ENCODE results near the gene MOV10. TPM values are rescaled to one million over a fixed set of nuclear protein-coding genes. Genes with fewer than 3 reads are reported as not detected.
"Not testable (repeated sequence)": the region's sequence is repeated elsewhere in the genome, so short reads cannot be mapped to it uniquely, and the experiment has no call there.

The MOV10 gene
- total RNA-seq (2014; rRNA removed; shearing (Covaris generic)): 94.5 and 125 TPM in 2 replicates

- DNase-seq (ENCODE audit: low spot score): peak; percentile 80
Observed at GRCh38 chr1:112674440-112674985, at the start of gene MOV10. Gene MOV10, plus strand, starts transcription at chr1:112674659. Its CDS starts 254 bp downstream, at chr1:112674913.

- no peak for DNase-seq (ENCODE audit: low spot score)
Observed at GRCh38 chr1:112625696-112626095, 48.8 kb upstream of the MOV10 start.

DNA sequence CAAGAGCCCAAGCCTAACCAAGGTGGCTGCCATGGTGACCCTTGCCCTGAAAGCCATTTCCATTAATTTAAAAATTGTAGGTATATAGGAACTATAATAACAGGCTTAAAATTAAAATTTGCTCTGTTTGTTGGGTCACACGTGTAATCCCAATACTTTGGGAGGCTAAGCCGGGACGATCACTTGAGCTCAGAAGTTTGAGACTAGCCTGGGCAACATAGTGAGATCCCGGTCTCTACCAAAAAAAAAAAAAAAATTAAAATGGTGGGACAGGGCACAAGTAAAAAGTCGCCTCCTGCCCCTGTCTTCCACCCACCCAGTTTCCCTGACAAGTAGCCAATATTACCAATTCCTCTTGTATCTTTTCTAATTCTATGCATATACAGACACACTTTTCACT is 48.3 kb upstream of the MOV10 start:
- no peak for DNase-seq (ENCODE audit: low spot score)

DNA sequence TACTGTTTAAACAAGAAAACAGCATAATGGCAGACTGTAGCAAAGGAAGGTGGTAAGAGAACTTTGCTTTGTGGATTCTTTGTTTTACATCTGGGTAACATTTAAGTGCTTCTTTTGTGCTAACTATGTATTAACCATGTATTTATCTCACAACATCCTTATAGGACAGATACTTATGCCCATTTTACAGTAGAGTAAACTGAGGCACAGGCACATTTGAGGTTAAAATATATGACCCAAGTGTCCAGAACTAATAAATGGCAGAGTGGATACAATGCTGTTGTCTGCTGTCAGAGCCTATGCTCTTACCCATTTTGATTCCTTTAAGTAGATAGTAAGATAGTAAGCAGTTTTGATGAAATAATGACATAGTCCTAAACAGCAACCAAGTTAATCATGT is 47.6 kb upstream of the MOV10 start:
- no peak for DNase-seq (ENCODE audit: low spot score)

DNA sequence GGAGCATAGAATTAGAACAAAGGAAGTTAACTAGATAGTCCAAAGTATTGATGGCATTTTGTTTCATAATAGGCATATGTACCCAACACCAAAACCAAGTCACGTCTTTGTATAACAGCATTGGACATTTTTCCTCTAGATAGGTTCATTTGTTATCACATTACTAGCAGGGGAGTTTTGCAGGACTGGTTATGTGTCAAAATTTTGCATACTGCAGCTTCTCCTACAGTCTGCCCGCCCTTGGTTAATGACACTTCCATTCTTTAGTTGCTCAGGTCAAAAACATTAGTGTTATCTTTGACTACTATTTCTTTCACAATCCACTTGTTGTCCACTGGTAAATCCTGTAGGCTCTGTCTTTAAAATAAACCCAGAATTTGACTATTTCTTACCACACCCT is 45.9 kb upstream of the MOV10 start:
- DNase-seq (ENCODE audit: low spot score): no peak

GRCh38 chr1:112629256-112629655 is 45.2 kb upstream of the MOV10 start:
- DNase-seq (ENCODE audit: low spot score): no peak

GRCh38 chr1:112633628-112634027 is 40.8 kb upstream of the MOV10 start:
- DNase-seq (ENCODE audit: low spot score): no peak

DNA sequence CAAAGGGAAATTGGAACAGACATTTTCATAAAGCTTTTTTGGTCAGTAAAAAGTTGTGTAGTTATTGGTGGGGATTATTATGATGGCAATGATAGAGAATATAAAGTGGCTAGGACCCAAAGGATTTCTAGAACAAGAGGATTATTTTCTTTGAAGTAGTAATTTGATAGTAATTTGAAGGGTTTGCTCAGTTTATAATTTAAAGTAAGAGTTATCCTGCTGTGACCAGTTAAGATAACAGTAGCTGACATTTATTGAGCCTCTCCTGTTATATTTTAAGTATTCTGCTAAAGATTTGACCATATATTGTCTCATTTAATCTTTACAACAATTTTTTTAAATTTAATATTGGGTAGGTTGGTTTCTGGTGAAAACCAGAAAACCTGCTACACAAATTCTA is 40.1 kb upstream of the MOV10 start:
- DNase-seq (ENCODE audit: low spot score): no peak

- no peak for DNase-seq (ENCODE audit: low spot score)
Observed at GRCh38 chr1:112636056-112636455, 38.4 kb upstream of the MOV10 start.

DNA sequence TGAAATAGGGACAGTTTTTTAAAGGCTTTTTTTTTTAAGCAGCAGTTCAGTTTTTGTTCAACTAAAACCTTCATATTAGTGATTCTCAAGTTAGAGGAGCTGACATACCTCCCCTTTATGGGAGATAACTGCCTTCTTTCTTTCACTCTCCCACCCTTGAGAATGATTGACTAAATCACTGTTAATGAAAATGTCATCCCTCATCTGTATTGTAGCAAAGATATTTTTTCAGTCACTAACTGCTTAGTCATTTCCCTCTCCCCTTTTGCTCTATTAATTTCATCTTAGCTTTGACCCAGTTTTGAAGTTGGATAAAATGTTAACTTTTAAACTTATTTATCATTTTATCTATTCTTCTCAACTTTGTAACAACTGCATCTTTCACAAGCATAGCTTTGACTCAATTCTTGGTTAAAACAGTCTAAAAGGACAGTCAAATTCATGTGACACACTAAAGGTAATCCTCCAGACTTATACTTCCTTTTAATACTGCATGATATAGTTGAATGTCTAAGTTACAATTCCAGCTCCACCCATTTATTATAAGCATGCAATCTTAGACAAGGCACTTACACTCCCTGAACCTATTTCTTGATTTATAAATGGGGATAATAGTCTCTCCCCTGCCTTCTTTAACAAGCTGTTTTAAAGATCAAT is 37.7 kb upstream of the MOV10 start:
- peak; percentile 50 for DNase-seq (ENCODE audit: low spot score)

DNA sequence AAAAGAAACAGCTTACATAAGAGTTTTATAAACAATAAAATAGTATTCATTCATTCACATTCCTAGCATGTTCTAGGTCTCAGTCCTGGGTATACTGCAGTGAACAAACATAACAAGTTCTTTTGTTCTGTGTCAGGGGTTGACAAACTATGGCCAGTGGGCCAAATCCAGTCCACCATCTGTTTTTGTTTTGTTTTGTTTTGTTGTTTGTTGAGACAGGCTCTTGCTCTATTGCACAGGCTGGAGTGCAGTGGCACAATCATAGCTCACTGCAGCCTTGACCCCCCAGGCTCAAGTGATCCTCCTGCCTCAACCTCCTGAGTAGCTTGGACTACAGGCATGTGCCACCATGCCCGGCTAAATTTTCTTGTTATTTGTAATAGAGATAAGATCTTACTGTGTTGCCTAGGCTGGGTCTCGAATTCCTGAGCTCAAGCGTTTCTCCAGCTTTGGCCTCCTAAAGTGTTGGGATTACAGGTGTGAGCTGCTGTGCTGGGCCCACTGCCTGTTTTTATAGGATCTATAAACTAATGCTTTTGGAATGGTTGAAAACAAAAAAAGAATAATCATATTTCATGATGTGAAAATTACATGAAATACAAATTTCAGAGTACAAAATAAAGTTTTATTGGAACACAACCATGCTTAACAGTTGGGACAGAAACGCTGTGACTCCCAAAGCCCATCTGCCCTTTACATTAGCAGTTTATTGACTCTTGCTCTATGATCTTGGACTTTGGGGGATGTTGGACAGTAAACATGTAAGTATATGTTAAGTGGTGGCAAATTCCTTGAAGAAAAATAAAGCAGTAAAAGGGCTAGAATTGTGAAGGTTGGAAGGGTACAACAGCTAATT is 37.0 kb upstream of the MOV10 start:
- no peak for DNase-seq (ENCODE audit: low spot score)

DNA sequence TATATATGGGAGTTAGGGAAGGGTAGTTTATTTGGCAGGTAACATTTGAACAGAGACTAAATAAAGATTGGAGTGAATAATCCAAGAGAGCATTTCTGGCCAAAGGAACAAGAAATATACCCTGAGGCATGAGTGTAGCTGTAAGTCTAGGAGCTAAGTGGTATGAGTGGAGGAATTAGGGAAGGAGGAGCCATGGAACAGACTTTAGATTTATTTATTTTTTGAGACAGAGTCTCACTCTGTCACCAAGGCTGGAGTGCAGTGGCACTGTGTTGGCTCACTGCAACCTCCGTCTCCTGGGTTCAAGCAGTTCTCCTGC is 36.4 kb upstream of the MOV10 start:
- no peak for DNase-seq (ENCODE audit: low spot score)

GRCh38 chr1:112640437-112640836 is 34.0 kb upstream of the MOV10 start:
- not testable (repeated sequence) for DNase-seq (ENCODE audit: low spot score)

DNA sequence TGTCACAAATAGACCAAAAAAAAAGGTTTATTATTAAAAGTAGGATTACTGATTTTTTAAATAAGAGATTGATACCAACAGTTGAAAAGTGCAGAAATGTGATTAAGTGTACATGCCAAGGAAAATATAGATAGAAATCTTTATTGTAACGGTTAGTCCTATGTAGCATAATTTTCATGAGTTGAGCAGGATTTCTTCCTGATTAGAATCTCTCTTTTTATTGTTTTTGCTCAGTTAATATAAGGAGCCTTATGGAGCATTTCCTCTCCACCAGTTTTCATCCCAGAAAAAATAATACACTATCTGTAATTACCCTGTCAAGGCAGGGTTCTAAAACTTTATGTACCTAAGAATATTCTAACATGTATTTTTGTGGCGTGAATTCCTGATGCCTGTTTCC is 31.4 kb upstream of the MOV10 start:
- no peak for DNase-seq (ENCODE audit: low spot score)

- DNase-seq (ENCODE audit: low spot score): no peak
Observed at GRCh38 chr1:112646225-112646624, 28.2 kb upstream of the MOV10 start.

DNA sequence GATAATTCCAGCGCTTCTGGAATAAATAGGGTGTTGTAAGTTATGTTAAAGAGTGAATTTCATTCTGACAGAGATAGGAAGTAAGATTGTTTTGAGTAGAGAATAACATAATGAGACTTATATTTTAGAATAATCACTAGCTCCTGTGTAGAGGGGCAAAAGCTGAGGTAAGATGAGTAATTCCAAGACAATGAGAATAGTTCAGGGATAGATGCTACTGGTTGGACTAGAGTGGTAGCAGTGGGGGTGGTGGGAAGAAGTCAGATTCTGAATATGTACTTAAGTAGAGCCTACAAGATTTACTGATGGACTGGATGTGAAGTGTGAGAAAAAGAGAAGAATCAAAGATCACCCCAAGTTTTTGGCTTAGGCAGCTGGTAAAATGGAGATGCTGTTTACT is 23.3 kb upstream of the MOV10 start:
- no peak for DNase-seq (ENCODE audit: low spot score)

DNA sequence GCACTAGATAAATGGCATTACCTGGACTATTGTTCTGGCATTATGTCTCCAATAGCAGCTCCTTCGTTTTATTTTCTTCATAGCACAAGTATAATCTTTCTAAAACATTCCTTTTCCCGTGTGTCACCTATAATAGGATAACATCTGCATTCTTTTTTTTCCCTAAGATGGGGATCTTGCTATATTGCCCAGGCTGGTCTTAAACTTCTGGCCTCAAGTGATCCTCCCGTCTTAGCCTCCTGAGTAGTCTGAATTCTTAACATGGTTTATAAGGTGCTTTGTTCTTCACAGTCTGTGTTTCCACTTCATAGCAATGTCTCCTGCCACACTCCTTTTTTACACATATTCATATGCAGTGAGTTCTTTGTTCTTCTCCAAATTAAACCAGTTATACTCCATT is 8.6 kb upstream of the MOV10 start:
- DNase-seq (ENCODE audit: low spot score): no peak

DNA sequence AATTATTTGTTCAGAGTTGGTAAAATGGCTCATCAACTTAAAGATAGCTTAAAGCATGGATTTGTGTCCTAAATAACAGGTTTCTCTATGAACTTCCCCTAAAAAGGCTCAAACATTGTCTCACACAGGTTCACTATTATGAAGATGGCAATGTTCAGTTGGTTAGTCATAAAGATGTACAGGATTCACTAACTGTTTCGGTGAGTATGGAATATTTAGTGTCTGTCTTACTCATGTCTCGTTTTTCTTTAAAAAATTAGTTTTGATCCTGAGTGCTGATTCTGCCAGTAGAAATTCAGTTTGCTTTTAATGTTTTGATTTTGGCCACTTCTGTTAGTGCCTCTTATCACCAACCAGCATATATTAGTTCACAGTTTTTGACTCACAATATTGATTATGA is 7.5 kb upstream of the MOV10 start:
- DNase-seq (ENCODE audit: low spot score): no peak

- no peak for DNase-seq (ENCODE audit: low spot score)
Observed at GRCh38 chr1:112672009-112672408, 2.5 kb upstream of the MOV10 start.

DNA sequence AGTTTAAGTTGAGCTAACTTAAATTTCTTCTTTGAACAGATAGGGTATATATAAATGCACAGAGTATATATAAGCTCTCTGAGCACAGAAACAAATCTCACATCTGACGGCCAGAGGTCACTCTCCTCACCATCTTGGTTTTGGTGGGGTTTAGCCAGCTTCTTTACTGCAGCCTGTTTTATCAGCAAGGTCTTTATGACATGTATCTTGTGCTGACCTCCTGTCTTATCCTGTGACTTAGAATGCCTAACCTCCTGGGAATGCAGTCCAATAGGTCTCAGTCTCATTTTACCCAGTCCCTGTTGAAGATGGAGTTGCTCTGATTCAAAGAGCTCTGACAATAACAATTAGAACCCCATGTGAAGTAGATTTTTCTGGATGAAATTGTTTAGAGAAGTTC is 1.6 kb upstream of the MOV10 start:
- DNase-seq (ENCODE audit: low spot score): no peak

DNA sequence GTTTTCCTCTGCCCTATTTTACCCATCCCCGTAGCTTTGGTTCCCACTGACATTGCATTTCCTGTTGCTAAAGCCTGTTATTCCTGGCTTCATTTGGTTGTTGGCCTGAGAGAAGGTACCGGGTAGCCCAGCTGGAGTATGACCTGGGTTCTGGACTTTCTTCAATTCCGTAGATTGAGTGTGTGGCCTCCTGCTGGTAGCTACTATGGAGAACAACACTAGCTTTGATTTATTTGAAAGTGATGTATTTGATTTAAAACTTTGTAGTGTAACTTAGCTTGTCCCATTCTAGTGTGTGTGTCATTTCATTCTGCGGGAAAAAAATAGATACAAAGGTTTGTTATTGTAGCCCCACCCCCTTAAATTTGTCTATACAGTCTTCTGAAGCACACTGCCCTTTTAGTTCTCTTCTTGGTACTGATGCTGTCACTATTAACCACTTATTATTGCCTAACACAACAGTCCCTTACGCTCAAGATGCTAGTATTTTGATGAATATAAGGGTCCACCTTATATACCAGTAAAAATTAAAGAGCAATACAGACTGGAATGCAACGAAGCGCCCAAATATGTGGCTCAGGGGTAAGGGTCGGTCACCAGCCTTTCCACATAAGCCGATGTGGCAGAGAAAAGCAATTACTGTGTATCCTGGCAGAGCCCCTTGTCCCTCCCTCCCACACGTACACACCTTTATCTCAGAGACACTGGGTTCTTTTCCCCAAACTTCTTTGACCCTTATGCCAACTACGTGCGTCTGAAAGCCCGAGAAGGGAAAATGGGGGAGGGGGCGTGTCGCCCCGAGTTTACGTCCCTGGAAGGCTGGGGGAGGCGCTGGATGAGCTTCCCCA is 643 bp upstream of the MOV10 start:
- peak; percentile 68 for DNase-seq (ENCODE audit: low spot score)
